SJCRH30 (cell line): ENCODE results near the gene FHIP1A. TPM values are rescaled to one million over a fixed set of nuclear protein-coding genes. Genes with fewer than 3 reads are reported as not detected.

Source experiments
- total RNA-seq: library from RNA; depleted of rRNA; stranded (reverse); fragments of >200 nt; shearing (Covaris generic); gene quantifications from 2 replicates; pipeline ENCODE4 v1.2.3, GENCODE V29; 2014; rRNA removed

FHIP1A gene
- total RNA-seq, 1 experiment from 2014 or later = 2.7 TPM

Other genes with a start within 250 kb of the FHIP1A start
- not detected in 2 replicates for gene PRSS48, start 132.0 kb upstream of the FHIP1A start, total RNA-seq
- 3.8 and 4.7 TPM in 2 replicates for gene SH3D19, start 83.6 kb upstream of the FHIP1A start, total RNA-seq